M059J (cell line): ENCODE measurements around the gene ELFN1. TPM values are rescaled to one million over a fixed set of nuclear protein-coding genes. Genes with fewer than 3 reads are reported as not detected.

Source experiments
- DNase-seq: peaks from one replicate; pipeline ENCODE4 v3.0.0-alpha.2; 2012; ENCODE audit warnings: low read depth
- total RNA-seq: library from RNA; depleted of rRNA; stranded (reverse); fragments of >200 nt; shearing (Covaris generic); gene quantifications from 2 replicates; pipeline ENCODE4 v1.2.3, GENCODE V29; 2014

ELFN1 gene
- total RNA-seq, 1 experiment from 2014 or later = not detected

GRCh38 chr7:1663857-1664651, 6.0 kb upstream of the ELFN1 start:
- DNase-seq = no peak

- peak; percentile 29 for DNase-seq
Measured at GRCh38 chr7:1664711-1665548, 5.1 kb upstream of the ELFN1 start.

- no peak for DNase-seq
Measured at GRCh38 chr7:1665549-1666316, 4.3 kb upstream of the ELFN1 start.

- peak; percentile 34 for DNase-seq
Measured at GRCh38 chr7:1666317-1666822, 3.7 kb upstream of the ELFN1 start.

GRCh38 chr7:1666823-1667565, 3.1 kb upstream of the ELFN1 start:
- no peak for DNase-seq

GRCh38 chr7:1667566-1668395, 2.3 kb upstream of the ELFN1 start:
- no peak for DNase-seq

GRCh38 chr7:1668396-1669063, 1.5 kb upstream of the ELFN1 start:
- DNase-seq = peak; percentile 46

GRCh38 chr7:1669064-1669951, 769 bp upstream of the ELFN1 start:
- DNase-seq = no peak

GRCh38 chr7:1670894-1671593, 967 bp downstream of the ELFN1 start:
- DNase-seq = no peak

- DNase-seq = no peak
Measured at GRCh38 chr7:1671594-1672451, 1.7 kb downstream of the ELFN1 start.

- no peak for DNase-seq
Measured at GRCh38 chr7:1672851-1673486, 2.9 kb downstream of the ELFN1 start.

- no peak for DNase-seq
Measured at GRCh38 chr7:1673581-1674118, 3.6 kb downstream of the ELFN1 start.

- no peak for DNase-seq
Measured at GRCh38 chr7:1674161-1675035, 4.3 kb downstream of the ELFN1 start.

- DNase-seq = no peak
Measured at GRCh38 chr7:1675036-1675671, 5.1 kb downstream of the ELFN1 start.
